Measurements from ENCODE around the gene ZSCAN23. TPM values are rescaled to one million over a fixed set of nuclear protein-coding genes. Genes with fewer than 3 reads are reported as not detected.

The ZSCAN23 gene
- total RNA-seq, 1 donor from 2014 or later = 18.2 TPM

GRCh38 chr6:28393912-28394662 lies 49.2 kb downstream of the ZSCAN23 start:
- Mint-ChIP-seq H3K27me3 (ENCODE audit: unreplicated experiment) (peaks cover 3% of the 10 kb centered on the region), H3K4me3 (ENCODE audit: unreplicated experiment) (peak overlapping the region; percentile 2), H3K4me1 (ENCODE audit: low read depth, unreplicated experiment) (peaks cover 25% of the 10 kb centered on the region), H3K27ac (ENCODE audit: unreplicated experiment) (no peak overlapping the region), H3K9me3 (ENCODE audit: unreplicated experiment) (peaks cover 2% of the 10 kb centered on the region), H3K36me3 (ENCODE audit: unreplicated experiment) (no peaks in the 10 kb centered on the region)
- TF ChIP-seq CTCF (IDR thresholded peaks at IDR 0.05; ENCODE audit: partially characterized antibody, unreplicated experiment) = peak; percentile 24
- DNase-seq = no peak

GRCh38 chr6:28390688-28391087 lies 52.6 kb downstream of the ZSCAN23 start:
- Mint-ChIP-seq H3K9me3 (ENCODE audit: unreplicated experiment) (no peaks in the 10 kb centered on the region), H3K36me3 (ENCODE audit: unreplicated experiment) (no peaks in the 10 kb centered on the region), H3K27ac (ENCODE audit: unreplicated experiment) (no peak overlapping the region), H3K4me1 (ENCODE audit: low read depth, unreplicated experiment) (peaks cover 9% of the 10 kb centered on the region), H3K27me3 (ENCODE audit: unreplicated experiment) (no peaks in the 10 kb centered on the region), H3K4me3 (ENCODE audit: unreplicated experiment) (no peak overlapping the region)
- TF ChIP-seq CTCF (IDR thresholded peaks at IDR 0.05; ENCODE audit: partially characterized antibody, unreplicated experiment) = no peak
- no peak for DNase-seq

- Mint-ChIP-seq H3K4me1 (ENCODE audit: low read depth, unreplicated experiment) (peaks cover 16% of the 10 kb centered on the region), H3K27me3 (ENCODE audit: unreplicated experiment) (no peaks in the 10 kb centered on the region), H3K36me3 (ENCODE audit: unreplicated experiment) (peaks cover 5% of the 10 kb centered on the region), H3K27ac (ENCODE audit: unreplicated experiment) (no peak overlapping the region), H3K9me3 (ENCODE audit: unreplicated experiment) (peaks cover 2% of the 10 kb centered on the region), H3K4me3 (ENCODE audit: unreplicated experiment) (no peak overlapping the region)
- DNase-seq = no peak
- no peak for TF ChIP-seq CTCF (IDR thresholded peaks at IDR 0.05; ENCODE audit: partially characterized antibody, unreplicated experiment)
Measured at GRCh38 chr6:28384143-28384533, 59.2 kb downstream of the ZSCAN23 start.

GRCh38 chr6:28383235-28384142 lies 59.8 kb downstream of the ZSCAN23 start:
- peak overlapping the region; percentile 97 for H3K4me3 Mint-ChIP-seq (ENCODE audit: unreplicated experiment)
- H3K27ac Mint-ChIP-seq (ENCODE audit: unreplicated experiment) = peak overlapping the region; percentile 97
- peaks cover 5% of the 10 kb centered on the region for H3K36me3 Mint-ChIP-seq (ENCODE audit: unreplicated experiment)
- H3K4me1 Mint-ChIP-seq (ENCODE audit: low read depth, unreplicated experiment) = peaks cover 16% of the 10 kb centered on the region
- TF ChIP-seq CTCF (IDR thresholded peaks at IDR 0.05; ENCODE audit: partially characterized antibody, unreplicated experiment) = peak; percentile 71
- peaks cover 2% of the 10 kb centered on the region for H3K9me3 Mint-ChIP-seq (ENCODE audit: unreplicated experiment)
- DNase-seq = peak; percentile 86
- H3K27me3 Mint-ChIP-seq (ENCODE audit: unreplicated experiment) = no peaks in the 10 kb centered on the region

Other genes starting within 250 kb of the ZSCAN23 start
- gene ZSCAN9, start 218.2 kb downstream of the ZSCAN23 start, total RNA-seq (ENCODE audit: unreplicated experiment) = 54.0 TPM
- gene ZKSCAN4, start 191.2 kb downstream of the ZSCAN23 start, total RNA-seq (ENCODE audit: unreplicated experiment) = 7.7 TPM
- 0.69 TPM for gene NKAPL, start 184.2 kb downstream of the ZSCAN23 start, total RNA-seq (ENCODE audit: unreplicated experiment)
- 24.8 TPM for gene ZSCAN26, start 176.3 kb downstream of the ZSCAN23 start, total RNA-seq (ENCODE audit: unreplicated experiment)
- 18.1 TPM for gene PGBD1, start 161.9 kb downstream of the ZSCAN23 start, total RNA-seq (ENCODE audit: unreplicated experiment)
- 6.9 TPM for gene ZSCAN31, start 107.3 kb downstream of the ZSCAN23 start, total RNA-seq (ENCODE audit: unreplicated experiment)
- gene ZKSCAN3, start 93.5 kb downstream of the ZSCAN23 start, total RNA-seq (ENCODE audit: unreplicated experiment) = 16.0 TPM
- 16.7 TPM for gene ZSCAN12, start 43.7 kb downstream of the ZSCAN23 start, total RNA-seq (ENCODE audit: unreplicated experiment)
- not detected for gene GPX6, start 72.3 kb upstream of the ZSCAN23 start, total RNA-seq (ENCODE audit: unreplicated experiment)
- not detected for gene GPX5, start 82.4 kb upstream of the ZSCAN23 start, total RNA-seq (ENCODE audit: unreplicated experiment)